Measurements from ENCODE around the gene PHOSPHO2.
"Not testable (repeated sequence)": the region's sequence is repeated elsewhere in the genome, so short reads cannot be mapped to it uniquely, and the experiment has no call there.

Gene PHOSPHO2

DNA sequence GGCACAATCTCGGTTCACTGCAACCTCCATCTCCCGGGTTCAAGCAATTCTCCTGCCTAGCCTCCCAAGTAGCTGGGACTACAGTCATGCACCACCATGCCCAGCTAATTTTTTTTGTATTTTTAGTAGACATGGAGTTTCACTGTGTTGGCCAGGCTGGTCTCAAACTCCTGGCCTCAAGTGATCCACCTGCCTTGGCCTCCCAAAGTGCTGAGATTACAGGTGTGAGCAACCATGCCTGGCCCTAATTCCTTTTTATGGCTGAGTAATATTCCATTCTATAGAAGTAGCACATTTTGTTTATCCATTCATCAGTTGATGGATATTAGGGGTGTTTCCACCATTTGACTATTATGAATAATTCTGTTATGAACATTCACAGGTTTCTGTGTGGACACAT is 9.6 kb upstream of the PHOSPHO2 start:
- not testable (repeated sequence) for DNase-seq

DNA sequence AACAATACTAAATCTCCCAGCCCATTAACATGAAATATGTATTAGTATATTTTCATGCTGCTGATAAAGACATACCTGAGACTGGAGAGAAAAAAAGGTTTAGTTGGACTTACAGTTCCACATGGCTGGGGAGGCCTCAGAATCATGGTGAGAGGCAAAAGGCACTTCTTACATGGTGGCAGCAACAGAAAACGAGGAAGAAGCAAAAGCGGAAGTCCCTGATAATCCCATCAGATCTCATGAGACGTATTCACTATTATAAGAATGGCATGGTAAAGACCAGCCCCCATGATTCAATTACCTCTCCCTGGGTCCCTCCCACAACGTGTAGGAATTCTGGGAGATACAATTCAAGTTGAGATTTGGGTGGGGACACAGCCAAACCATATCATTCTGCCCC is 7.4 kb upstream of the PHOSPHO2 start:
- not testable (repeated sequence) for DNase-seq

DNA sequence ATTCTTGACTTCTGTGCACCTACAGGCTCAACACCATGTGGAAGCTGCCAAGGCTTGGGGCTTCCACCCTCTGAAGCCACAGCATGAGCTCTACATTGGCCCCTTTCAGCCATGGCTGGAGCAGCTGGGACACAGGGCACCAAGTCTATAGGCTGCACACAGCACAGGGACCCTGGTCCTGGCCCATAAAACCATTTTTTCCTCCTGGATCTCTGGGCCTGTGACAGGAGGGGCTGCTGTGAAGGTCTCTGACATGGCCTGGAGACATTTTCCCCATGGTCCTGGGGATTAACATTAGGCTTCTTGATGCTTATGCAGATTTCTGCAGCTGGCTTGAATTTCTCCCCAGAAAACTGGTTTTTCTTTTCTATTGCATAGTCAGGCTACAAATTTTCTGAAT is 6.3 kb upstream of the PHOSPHO2 start:
- not testable (repeated sequence) for DNase-seq

DNA sequence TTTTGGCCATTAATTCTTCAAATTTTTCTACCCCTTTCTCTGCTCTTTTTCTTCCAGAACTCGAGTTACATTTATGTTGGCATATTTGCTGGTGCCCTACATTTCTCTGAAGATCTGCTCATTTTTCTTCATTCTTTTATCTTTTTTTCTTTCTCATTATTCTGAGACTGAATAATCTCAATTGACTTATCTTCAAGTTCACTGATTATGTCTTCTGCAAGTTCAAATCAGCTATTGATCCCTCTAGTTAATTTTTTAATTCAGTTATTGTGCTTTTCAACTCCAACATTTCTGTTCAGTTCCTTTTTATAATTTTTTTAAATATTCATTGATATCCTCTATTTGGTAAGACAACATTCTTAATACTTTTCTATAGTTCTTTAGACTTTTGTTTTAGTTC is 3.3 kb upstream of the PHOSPHO2 start:
- DNase-seq = no peak

DNA sequence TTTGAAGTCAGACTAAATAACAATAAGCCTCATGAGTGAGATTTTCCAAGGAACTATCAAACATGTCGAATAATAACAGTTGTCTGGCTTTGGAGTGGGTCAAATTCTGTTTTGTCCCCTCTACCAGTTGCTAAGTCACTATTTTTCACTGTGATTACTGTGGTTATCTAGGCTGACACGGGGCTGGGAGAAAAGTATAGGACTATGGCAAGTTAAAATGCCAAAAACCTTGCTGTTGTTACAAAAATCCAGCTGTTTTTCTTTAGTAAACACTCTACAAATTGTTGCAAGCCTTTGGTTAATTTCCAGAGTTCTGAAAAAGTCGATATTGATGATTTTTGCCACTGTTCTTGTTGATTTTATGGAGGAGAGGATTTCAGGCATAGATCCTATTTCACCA is 1.6 kb upstream of the PHOSPHO2 start:
- DNase-seq = no peak

DNA sequence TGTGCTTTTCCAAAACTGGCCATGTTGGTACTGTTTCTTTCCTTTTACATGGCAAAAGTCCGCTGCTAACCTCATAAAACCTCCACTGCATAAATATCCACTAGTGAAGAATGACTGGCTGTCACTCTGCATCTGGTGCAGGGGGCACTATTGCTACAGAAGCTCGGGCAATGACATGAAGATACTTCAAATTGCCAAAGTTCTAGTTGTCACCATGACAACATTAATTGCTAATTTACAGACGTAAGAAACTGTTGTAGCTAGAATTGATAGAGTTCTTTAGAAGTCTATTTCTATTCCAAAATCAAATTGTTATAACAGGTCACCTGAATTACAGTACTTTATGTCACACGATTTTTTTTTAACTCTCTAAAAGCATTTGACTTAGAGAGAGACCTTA is 909 bp upstream of the PHOSPHO2 start:
- no peak for DNase-seq

DNA sequence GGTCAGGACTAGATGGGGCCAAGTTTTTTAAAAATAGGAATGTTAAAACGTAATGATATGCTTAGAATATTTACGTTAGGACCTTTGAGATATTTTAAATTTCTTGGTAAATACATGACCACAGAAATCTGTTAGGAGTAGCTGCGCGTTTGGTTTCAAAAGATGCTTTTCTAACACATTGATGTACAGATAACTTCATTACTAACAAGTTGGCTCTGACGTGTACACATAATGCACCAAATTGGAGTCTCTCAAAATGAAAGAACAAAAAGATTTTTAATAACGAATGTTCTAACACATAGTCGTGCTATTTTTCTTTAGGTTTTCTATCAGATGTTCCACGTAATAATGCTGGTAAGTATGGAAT is 608 bp downstream of the PHOSPHO2 start:
- DNase-seq = no peak

DNA sequence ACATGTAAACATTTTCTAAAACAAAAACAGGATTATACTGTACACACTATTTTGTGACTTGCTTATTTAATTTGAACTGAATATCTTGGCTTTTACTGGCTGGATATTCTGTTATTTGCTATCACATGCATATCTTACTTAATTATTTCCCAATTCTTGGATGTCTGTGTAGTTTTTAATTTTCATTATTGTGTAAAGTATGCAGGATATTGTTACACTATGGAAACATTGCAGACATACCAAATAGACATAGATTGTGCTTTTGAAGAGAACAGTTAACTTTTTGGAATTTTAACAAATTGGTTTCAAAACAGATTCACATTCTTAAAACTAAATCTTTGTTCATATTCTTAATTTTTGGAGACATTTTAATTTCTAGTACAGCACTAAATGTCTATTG is 2.1 kb downstream of the PHOSPHO2 start:
- no peak for DNase-seq

DNA sequence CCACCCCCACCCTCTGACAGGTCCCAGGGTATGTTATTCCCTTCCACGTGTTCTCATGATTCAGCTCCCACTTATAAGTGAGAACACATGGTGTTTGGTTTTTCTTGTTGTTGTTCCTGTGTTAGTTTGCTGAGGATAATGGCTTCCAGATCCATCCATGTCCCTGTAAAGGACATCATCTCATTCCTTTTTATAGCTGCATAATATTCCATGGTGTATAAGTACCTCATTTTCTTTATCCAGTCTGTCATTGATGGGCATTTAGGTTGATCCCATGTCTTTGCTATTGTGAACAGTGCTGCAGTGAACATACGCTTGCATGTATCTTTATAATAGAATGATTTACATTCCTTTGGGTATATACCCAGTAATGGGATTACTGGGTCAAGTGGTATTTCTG is 4.9 kb downstream of the PHOSPHO2 start:
- not testable (repeated sequence) for DNase-seq

DNA sequence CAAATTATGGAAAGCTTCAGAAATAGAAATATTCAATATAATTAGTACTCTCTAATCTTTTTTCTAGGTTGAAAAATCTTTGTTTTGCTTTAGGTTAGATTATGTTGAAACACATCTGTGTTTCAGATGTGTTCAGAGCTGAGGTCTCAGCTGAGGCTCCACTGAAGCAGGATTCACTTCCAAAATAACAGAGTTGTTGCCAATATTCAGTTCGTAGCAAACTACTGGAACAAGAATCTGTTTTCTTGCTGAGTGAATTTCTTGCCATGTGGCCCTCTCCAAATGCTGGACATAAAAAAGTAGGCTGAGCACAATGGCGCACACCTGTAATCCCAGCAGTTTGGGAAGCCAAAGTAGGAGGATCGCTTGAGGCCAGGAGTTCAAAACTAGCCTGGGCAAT is 8.7 kb downstream of the PHOSPHO2 start:
- no peak for DNase-seq

DNA sequence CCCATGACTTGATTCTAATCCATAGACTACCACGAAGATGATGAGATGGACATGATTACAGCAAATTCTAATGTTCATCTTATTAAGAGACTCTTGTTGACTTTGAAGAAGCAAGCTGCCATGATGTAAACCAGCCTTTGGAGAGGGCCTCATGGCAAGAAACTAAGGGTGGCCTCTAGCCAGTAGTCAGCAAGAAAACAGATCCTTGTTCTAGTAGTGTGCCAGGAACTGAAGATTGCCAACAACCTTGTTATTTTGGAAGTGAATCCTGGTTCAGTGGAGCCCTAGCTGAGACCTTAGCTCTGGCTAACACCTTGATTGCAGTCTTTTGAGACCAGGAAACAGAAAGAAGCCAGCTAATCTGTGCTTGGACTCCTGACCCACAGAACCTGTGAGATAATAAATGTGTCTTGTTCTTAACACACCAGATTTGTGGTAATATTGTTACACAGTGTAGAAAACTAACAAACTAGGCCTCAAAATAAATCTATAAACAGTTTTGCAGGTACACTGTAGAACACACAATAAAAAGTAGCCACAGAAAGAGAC is 10.0 kb downstream of the PHOSPHO2 start:
- no peak for DNase-seq

DNA sequence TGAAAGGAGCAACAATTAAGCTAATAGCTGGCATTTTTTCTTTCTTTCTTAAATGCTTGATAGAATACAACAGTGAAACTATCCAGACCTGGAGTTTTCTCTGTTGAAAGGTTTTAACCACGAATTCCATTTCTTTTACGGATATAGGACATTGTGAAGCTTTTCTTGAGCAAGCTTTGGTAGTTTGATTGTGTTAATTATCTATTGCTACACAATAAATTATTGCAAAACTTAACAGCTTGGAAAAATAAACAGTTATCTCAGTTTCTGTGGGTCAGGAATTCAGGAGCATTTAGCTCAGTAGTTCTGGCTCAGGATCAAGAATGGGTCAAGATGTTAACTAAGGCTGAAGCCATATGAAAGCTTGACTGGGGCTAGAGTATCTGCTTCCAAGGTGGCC is 11.7 kb downstream of the PHOSPHO2 start:
- DNase-seq = no peak

DNA sequence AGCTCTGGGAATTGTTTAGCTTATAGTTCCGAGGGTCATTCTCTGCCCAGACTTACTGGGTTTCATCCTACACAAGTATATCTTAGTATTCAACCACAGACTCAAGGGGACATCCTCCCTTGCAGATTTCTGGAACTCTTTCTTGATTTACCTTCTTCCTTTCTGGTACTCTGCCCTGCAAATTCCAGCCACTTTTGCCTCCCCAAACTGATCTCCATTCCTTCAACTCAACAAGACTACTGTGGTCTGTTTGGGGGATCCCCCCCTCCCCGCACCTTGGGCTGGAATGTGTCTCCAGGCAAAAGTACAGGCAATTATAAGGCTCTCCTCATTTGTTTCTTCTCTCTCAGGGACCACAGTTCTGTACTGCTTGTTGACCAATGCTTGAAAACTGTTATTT is 13.4 kb downstream of the PHOSPHO2 start:
- no peak for DNase-seq

DNA sequence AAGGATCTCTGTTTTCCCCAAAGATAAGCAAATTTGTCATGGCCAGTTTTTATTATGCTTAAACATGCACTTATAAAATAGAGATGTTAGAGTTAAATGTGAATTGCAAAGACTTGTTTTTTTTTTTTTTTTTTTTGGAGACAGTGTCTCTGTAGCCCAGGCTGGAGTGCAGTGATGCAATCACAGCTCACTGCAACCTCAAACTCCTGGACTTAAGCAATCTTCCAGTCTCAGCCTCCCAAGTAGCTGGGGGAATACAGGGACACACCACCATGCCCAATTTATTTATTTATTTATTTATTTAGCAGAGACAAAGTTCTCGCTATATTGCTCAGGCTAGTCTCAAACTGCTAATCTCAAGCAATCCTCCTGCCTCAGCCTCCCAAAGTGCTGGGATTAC is 15.1 kb downstream of the PHOSPHO2 start:
- no peak for DNase-seq

DNA sequence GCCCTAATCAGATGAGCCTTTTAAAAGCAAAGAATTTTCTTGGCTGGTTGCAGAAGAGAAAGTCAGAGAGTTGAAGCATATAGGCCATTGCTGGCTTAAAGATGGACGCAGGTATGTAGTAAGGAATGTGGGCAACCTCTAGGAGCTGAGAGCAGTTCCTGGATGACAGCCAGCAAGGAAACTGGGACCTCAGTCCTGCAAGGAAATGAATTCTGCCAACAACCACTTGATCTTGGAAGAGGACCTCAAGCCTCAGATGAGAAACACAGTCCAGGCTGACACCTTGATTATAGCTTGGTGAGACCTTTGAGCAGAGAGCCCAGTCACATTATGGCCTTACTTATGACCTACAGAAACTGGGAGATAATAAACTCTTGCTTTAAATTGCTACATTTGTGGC is 15.7 kb downstream of the PHOSPHO2 start:
- no peak for DNase-seq

DNA sequence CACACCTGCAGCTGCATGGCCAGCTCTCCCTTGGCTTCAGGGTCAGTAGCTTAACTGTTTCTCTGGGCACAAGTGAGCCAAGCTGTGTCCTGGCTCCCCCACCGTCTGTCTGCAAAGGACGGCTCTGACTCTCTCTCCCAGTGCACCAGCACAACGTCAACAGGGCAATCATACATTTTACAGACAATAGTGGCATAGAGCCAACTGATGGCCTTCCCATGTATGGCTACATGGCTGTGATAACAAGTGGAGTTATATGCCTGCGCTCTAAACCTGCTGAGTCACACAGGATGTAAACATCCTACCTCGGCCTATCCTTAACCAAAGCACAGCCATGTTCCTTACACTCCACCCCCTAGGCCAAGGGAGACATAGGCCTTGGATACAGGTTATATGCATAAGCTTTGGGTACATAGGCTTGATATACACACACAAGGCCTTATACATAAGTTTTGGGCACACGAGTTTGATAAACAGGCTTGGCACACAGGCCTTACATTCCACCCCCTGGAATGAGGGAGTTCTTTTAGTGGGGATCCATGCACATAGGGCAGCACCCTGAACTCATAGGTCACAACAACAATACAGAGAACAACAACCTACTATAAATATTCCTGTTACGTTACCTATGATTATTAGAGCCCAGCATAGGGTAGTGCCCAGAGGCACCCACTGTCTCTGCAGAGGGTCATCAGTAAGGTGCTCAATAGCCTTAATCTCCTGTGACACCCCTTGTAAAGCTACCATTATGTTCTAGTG is 17.7 kb downstream of the PHOSPHO2 start:
- DNase-seq = no peak

DNA sequence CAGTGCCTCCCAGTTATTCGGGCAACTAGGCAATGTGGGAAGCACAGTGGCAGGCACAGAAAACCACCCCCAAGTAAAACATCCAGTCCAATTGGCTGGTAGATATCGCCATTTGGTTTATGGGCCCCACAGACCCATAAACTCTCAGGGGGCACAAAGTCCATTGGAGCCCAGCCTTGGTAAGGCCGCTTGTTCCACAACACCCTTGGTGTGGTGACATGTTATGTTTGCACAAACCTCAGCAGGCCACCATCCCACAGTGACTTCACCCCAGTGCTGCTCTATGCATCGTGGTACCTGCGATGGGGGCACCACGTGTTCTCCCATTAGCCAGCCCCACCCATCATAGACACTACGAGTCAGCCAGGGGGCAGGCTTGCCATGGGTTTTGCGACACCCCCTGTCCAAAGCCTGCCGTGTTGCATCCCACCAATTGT is 18.5 kb downstream of the PHOSPHO2 start:
- no peak for DNase-seq

DNA sequence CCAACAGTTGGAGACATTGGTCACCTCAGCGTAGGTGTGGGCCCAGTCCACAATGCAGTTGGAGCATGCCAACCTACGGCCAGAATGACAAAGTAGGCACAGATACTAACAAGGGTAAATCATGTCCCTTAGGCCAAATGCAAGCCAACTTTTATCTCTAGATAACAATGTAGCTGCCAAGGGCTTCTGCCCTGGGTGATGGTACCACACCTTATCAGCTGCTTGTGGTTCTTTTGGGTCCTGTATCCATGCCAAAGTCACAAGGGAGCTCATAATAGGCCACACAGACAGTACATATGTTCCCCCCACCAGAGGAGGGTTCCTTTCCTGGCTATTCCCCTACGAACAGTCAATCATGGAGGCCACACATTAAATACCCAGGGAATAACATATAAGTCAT is 19.1 kb downstream of the PHOSPHO2 start:
- no peak for DNase-seq

DNA sequence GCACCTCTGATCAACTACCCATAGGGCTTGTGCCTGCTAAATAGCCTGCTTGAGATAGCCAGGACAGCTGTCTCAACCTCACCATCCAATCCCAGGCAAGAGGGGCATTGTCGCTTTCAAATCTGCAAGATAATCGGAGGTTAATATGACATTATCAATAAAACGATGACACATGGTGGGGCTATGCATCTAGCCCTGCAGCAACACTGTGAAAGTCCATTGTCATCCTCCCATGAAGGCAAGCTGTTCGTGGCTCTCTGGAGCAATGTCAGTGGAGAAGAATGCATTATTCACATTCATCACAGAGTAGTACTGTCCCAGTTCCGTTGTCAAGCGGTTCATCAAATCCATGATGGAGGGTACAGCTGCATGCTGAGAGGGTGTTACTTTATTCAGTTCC is 20.4 kb downstream of the PHOSPHO2 start:
- no peak for DNase-seq

DNA sequence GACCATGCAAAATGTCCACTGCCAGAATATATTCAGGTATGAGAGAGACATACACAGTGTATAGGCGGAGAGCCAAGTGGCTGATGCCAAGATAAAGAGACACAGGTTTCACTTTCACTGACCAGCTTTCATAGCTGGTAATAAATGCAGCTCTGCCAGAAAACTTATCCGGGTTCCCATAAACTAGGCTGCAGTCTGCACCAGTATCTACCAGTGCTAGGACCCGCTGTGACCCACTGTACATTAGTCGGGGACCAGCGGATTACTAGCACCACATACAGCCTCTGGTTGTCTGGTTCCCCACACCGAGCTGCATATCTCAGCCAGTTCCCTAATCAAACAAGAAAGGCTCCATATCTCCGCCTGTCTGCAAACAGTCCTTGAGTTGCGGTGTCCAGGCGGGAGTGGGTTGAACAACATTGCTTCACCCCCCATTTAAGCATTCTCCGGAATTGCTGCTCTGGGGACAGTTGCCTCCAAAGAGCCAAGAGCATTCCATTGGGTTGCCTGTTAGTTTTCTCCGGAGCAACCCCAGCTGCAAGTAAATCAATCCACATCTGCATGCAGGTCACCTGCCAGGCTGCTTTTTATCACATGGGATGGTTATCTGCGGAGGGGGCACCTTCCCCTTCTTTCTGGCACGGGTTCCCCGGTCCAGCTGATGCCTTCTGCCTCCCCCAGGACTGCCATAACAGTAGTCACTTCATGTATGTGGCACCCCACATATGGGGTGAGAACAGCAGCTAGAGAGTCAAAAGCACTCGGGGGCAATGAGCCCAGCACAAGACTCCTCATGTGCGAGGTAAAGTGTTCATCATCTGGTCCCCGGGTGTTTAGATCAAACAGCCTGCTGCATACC is 21.3 kb downstream of the PHOSPHO2 start:
- DNase-seq = no peak

DNA sequence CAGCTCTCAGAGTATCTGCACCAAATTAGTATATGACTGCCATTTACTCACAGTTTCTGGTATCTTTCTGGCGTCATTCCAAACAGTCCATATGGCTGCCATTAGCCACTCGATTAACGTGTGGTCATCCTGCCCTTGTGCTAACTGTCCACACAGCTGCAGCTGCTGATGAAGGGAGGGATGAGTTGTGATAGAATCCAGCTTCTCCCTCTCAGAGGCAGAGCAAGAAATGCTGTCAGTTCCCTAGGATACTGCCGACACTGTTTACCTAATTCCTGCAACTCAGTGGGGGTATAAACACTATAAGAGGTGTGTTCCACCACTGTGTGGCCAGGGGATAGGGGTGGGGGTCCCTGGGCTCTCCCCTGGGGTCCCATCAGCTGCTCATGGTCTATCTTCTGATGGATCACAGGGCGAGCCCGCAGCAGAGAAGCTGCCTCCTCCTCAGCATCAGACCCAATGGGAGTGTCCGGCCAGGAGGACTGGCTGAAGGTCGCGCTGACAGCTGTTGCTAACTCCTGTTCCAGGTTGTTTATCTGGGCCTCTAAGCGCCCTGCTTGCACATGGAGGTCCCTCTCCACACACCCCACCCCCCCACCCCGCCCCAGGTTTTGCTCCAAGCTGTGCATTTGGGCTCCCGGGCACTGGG is 22.1 kb downstream of the PHOSPHO2 start:
- no peak for DNase-seq

DNA sequence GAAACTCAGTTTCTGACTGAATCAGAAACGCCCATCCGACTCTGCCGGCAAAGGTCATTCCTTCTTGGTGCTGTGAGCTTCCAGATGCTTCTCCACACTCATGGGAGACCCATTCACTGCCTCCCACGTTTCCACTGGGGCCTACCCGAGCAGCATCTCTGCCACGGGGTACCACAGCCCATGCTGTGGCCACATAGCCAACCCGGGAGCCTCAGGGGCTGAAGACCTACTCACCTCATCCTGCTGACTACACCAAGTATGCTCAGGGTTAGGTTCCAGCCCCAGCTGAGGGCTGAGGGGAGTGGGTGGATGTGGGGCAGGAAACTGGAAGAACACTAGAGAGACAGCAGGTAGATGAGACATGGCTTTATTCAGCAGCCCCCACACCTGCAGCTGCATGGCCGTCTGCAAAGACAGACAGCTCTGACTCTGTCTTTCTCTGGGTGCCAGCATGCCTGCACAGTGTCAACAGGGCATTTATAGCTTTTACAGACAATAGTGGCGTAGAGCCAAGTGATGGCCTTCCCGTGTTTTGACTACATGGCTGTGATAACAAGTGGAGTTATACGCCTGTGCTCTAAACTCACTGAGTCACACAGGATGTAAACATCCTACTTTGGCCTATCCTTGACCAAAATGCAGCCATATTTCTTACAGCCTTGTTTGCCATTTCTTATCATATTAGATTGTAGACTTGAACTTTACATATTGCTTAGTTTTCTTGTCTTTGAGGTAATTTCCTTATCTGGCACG is 22.8 kb downstream of the PHOSPHO2 start:
- no peak for DNase-seq

DNA sequence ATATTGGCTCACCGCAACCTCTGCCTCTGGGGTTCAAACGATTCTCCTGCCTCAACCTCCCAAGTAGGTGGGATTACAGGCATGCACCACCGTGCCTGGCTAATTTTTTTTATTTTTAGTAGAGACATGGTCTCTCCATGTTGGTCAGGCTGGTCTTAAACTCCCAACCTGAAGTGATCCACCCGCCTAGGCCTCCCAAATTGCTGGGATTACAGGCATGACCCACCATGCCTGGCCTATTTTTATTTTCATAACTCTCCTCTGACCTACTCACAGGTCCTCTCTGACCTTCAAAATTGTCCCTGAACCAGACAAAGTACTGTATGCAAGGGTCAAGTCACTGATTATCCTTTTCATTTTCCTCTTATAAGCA is 23.4 kb downstream of the PHOSPHO2 start:
- no peak for DNase-seq

All from stimulated activated CD4-positive, alpha-beta T cell treated with anti-CD3 and anti-CD28 coated beads, Interleukin-2, amount 100 ng/mL, for 48 hours (primary cell).